ENCODE data around the gene ST3GAL5.

ST3GAL5 gene

DNA sequence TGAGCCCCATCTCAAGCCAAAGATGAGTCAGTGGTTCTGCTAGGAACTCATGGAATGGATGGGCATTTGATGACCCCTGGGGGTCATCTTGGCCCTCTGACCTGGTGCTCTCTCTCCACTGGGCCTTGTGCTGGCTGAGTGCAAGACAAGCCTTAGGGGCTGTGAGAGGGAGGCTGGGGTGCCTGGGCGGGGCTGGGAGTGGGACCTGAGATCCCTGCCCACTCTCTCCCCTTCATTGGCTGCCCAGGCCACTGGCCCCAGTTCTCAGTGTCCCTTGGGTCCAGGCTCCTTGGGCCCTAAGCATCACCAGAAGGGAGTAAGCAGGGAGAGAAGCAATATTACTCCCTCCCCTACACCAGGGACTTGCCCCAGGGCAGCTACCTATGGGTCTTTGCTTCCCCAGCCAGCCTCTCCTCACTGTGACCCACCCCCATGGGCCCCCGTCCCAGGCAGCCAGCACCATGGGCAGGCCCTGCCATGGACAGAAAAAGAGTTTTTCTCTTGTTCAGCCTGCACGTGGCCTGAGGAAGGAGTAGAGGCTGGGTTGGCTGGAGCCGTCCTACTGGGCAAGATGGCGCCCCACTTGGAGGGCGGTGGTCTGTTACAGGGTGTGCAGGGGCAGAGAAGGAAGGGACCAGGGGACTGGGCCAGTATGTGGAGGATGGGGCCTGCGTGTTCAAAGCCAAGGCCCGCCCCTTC is 101.4 kb downstream of the ST3GAL5 start:
- no peak for DNase-seq

Data from T-helper 1 cell (primary cell).